Skin epidermis (tissue), 12 donors: ENCODE measurements around the gene NRDC.
"Not testable (repeated sequence)": the region's sequence is repeated elsewhere in the genome, so short reads cannot be mapped to it uniquely, and the experiment has no call there.

Experiments
- H3K27ac ChIP-seq, 21 experiments: fragments of 200-600 bp; sonication (generic) in 11 of 21; one replicate each; pipeline ENCODE4 v1.5.0; 2020; ENCODE audit warnings: mild to moderate bottlenecking in 3 of 21, inconsistent platforms in 2 of 21, moderate library complexity in 2 of 21
- H3K4me3 ChIP-seq, 7 experiments: fragments of 200-600 bp; sonication (generic) in 2 of 7; one replicate each; pipeline ENCODE4 v1.5.0; 2020; ENCODE audit warnings: inconsistent platforms in 2 of 7, mild to moderate bottlenecking in 2 of 7, moderate library complexity in 1 of 7

Gene NRDC

DNA sequence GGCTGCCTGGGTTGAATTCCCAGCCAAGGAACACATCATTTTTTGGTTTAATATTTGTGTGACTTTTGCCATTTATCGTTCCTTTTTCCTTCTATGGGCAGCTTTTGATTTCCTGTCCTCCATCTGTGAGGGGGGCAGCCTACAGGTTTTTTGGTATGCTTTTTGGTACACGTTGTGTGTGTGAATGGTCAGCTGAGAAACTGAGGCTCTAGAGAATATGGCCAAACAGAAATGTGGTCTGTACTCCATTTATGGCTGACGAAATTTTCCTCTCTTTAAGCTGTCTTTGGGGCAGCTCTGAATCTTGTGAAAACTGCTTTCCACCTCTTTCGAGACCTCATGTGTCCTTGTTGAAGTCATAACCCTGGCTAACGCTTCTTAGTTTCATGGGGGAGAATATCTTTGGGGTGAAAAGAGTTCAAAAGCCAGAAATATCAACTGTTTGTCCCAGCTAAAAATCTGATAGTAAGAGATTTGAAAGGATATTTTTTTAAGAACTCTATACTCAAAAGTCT lies 26.6 kb downstream of the NRDC start:
- H3K27ac ChIP-seq: no peak overlapping the region
- no peak overlapping the region for H3K4me3 ChIP-seq

DNA sequence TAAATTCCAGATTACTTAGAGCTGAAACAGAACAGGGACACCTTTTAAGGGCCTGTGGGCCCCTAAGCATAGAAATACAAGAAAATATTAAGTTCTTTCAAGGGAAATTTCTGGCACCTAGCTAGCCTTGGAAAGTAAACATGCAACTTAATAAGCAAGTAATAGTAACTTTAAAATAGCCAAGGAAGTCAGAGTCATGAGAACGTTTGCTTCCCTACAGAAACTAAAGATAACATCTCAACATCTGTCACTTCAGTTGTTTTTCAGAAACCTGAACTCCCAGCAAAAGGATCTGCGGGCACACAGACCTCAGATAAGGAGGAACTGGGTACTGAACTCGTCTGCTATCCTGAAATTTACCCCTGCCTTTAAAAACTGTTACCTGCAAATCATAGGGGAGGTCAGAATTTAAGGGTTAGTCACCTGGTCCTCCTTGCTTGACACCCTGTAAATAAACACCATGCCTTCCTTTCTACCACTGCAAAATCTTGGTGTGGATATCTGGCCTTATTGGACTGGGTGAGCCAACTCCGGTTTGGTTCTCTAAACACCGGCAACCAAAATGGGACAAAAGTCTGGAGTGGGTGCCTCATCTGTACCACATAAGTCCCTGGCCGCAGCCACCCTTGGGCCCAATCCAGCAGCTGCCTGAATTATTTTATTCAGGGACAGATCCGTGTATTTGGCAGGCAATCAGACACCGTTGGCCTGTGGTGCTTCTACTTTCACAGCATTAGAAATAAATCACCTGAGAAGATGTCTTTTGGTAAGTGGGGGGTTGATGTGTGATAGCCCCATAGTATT lies 27.9 kb downstream of the NRDC start:
- Histone ChIP-seq H3K4me3 (no peak overlapping the region), H3K27ac (no peak overlapping the region)

DNA sequence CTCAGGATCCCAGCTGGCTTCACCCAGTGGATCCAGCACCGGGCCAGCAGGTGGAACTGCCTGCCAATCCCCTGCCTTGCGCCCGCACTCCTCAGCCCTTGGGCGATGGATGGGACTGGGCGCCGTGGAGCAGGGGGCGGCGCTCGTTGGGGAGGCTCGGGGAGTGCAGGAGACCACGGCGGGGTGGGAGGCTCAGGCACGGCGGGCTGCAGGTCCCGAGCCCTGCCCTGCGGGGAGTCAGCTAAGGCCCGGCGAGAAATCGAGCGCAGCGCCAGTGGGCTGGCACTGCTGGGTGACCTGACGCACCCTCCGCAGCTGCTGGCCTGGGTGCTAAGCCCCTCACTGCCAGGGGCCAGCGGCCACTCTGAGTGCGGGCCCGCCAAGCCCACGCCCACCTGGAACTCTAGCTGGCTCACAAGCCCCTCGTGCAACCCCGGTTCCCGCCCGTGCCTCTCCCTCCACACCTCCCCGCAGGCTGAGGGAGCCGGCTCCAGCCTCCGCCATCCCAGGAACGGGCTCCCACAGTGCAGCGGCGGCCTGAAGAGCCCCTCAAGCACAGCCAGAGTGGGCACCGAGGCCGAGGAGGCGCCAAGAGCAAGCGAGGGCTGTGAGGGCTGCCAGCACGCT lies 31.1 kb downstream of the NRDC start:
- H3K27ac ChIP-seq: no peak overlapping the region
- H3K4me3 ChIP-seq: no peak overlapping the region

DNA sequence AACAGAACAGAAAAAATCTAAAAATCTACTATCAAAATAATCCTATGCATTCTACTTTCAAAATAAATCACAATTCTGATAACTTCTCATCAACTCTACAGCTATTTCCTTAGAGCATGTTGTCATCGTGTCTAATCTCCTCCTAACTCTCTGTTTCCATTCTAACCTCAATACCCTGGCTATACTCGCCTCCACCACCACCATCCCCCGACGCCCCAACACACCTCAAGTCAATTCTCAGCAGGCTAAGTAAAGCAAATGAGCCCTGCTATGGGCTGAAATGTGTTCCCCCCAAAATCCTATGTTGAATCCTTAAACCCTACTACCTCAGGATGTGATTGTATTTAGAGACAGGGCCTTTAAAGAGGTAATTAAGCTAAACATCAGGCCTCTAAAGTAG lies 34.6 kb downstream of the NRDC start:
- H3K27ac ChIP-seq: no peak overlapping the region
- no peak overlapping the region for H3K4me3 ChIP-seq

DNA sequence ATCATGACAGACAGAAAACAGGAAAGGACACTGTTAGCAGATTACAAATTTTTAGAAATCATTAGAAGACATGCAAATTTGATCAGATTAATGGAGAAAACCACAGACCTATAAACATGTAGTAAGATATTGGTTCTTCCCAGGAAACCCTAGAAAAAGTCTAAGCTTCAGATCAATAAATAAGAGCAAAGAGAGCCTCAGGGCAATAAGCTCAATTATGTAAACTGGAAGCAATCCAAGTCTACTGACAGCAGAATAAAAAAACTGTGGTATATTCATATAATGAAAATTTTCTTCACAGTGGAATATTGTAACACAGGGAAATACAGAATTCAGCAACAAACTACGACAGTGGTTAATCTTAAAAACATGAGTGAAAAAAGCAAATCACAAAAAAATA lies 36.3 kb downstream of the NRDC start:
- no peak overlapping the region for H3K4me3 ChIP-seq
- H3K27ac ChIP-seq: no peak overlapping the region

DNA sequence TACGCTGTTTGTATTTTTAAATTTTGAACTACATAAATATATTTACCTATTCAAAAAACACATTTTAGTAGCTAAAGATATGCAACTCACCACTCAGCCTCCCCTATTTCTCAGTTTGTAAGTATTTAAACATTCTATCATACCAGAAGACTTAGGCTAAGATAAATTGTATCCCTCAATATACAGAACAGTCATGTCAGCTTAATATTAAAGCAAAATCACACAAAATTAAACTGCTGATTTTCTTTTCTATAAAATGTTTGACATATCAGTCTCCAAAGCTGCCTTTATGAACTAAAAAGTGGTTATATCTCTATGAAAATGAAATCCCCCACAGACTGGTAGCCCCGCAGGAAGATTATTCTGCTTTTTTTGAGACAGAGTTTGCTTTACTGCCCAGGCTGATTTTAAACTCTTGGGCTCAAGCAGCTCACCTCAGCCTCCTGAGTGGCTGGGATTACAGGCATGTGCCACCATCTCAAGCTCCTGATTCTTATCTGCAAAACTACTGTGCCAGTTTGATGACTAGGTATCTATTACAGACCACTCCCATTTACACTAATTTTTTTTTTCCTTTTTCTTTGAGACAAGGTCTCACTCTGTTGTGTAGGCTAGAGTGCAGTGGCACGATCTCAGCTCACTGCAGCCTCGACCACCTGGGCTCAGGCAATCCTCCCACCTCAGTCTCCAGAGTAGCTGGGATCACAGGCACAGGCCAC lies 37.6 kb downstream of the NRDC start:
- H3K27ac ChIP-seq: no peak overlapping the region
- no peak overlapping the region for H3K4me3 ChIP-seq

DNA sequence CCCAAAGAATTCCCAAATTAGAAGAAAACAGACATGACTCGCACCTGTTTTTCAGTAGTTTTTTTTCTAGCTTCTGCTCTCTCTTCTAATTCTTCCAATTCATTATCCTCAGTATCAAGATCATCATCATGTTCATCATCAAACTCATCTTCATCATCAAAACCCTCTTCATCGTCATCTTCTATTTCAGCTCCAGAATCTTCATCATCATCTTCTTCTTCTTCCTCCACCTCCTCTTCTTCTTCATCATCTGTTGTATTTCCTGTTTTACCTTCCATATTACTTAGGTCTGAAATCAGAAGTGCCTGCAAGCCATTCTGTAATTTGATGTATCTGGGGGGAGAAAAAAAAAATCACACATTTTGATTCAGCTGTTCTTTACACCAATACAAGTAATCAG lies 38.3 kb downstream of the NRDC start:
- H3K27ac ChIP-seq: no peak overlapping the region
- H3K4me3 ChIP-seq: no peak overlapping the region

DNA sequence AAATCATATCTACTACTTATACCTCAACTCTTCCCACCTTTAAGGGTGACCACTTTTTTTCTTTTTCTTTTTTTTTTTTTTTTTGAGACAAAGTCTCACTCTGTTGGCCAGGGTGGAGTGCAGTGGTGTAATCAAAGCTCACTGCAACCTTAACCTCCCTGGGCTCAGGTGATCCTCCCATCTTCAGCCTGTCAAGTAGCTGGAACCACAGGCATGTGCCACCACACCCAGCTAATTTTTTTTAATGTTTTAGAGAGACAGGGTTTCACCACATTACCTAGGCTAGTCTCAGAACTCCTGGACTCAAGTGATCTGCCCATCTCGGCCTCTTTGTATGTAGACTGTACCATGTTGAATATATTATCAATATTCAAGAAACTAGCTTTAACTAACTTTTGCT lies 39.4 kb downstream of the NRDC start:
- Histone ChIP-seq H3K4me3 (no peak overlapping the region), H3K27ac (no peak overlapping the region)

DNA sequence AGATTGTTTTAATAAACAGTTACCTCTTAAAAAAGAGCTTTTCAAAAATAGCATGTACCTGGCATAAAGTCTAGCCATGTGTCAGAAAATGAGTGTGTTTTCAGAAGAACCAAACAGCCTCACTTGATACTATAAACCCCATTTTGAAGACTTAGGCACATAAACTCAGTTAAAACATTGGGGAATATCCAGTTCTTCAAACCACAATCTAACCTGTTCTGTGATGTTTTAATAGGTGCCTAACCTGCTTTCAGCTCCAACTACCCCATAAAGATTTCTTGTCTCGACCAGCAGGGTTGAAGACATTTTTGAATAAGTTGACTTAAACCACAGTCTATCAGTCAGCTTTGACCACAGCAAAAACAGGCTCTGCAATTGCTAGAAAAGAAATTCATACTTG lies 41.3 kb downstream of the NRDC start:
- Histone ChIP-seq H3K27ac (no peak overlapping the region), H3K4me3 (no peak overlapping the region)

DNA sequence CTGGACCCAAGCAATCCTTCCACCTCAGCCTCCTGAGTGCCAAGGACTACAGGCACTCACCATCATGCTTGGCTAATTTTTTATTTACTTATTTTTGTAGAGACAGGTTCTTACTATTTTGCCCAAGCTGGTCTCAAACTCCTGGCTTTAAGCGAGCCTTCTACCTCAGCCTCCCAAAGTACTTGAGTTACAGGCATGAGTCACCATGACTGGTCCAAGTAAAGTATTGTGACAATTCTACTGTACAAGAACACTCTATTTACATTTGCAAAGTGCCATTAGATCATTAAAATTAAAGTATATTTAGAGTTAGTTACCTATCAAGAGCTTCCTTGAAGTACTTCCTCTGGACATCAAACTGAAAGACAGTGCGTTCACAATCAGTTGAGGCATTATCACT lies 44.8 kb downstream of the NRDC start:
- Histone ChIP-seq H3K4me3 (no peak overlapping the region), H3K27ac (no peak overlapping the region)

DNA sequence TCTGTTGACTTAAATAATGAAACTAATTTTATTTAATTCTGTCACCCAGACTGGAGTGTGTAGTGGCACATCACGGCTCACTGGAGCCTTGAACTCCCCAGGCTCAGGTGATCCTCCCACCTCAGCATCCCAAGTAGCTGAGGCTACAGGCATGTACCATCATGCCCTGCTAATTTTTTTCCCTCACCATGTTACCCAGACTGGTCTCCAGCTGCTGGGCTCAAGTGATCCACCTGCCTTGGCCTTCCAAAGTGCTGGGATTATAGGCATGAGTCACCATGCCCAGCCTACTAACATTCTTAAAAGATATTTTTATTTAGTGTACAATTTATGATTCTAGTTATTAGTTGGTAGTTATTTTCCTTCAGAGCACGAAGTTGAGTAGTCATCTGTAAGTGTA lies 49.5 kb downstream of the NRDC start:
- no peak overlapping the region for H3K4me3 ChIP-seq
- no peak overlapping the region for H3K27ac ChIP-seq

DNA sequence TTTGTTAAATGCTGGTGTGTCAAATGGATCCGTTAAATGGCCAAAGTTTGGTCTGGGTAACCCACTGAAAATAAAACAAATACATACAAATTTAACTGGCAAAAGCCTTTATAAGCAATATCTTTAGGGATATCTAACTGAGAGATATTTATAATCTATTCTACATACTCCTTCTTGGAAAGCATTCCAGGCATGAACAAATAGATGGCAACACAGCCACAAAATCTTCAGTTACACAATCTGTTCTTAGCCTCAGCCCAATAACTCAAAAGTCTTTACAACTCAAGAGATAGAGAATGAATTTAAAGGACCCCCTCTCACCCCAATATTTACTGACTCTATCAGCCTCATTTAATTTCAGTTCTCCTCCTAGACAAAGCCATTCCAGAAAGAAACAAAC lies 58.7 kb downstream of the NRDC start:
- H3K27ac ChIP-seq: no peak overlapping the region
- no peak overlapping the region for H3K4me3 ChIP-seq

DNA sequence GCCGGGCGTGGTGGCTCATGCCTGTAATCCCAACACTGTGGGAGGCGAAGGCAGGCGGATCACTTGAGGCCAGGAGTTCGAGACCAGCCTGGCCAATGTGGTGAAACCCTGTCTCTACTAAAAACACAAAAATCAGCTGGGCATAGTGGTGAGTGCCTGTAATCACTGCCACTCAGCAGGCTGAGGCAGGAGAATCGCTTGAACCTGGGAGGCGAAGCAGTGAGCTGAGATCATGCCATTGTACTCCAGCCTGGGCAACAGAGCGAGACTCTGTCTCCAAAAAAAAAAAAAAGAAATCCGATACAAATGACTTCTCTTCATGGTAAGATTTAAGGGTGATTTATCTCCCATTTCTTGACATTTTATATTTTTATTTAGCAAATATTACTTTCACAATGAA lies 59.5 kb downstream of the NRDC start:
- H3K4me3 ChIP-seq, H3K27ac ChIP-seq: not testable (repeated sequence)

DNA sequence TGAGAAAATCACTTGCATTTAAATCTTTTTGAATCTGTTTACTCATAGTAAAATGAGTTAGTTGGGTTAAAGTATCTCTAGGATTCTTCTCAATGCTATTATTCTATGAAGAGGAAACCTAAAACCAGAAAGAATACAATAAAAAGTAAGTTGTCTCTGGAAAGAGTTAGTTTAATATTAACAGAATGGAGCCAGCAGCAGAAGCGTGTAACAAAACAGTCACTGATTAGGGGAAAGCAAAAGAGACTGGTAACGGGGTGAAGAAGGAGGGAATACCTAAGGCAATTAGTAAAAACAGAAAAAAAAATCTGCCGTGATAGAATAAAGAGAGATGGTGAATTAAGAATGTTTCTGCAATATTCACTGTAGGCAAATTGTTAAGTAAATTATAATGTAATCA lies 60.0 kb downstream of the NRDC start:
- H3K27ac ChIP-seq: no peak overlapping the region
- no peak overlapping the region for H3K4me3 ChIP-seq

DNA sequence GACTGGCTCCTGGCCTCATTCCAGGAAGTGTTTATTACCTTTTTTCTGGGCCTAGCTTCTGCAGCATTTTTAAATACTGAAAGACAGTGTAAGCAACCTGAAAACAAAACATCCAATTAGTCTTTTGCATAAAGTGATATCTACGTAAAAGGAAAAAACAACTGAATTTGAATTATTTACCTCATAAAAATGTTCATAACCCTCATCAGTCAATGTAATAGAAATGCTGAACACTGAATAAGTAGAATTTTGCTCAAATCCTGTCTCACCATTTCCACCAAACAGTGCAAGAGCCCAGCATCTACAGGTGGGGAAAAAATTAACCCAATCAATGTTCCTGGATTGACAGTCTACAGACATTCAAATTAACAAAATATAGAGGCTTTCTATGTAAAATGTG lies 64.0 kb downstream of the NRDC start:
- H3K27ac ChIP-seq: no peak overlapping the region

DNA sequence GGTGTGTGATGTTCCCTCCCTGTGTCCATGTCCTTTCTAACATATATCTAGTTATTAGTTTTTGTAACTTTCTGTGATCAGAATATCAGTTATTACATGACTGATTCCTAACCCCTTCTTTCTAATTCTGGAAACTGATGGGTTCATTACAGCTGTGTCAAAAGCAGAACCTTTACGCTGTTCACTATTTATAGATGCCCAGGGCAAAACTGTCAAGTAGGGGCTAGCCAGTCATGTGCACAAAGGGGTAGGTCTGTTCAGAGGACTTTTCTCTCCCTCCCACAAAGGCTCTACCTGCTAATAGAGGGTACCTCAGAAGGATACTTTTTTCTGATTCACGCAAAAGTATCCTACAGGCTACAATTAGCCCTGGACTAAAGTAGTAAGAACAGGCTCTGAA lies 79.2 kb downstream of the NRDC start:
- H3K4me3 ChIP-seq: no peak overlapping the region
- H3K27ac ChIP-seq: no peak overlapping the region

More for the DNA sequence above, 64.0 kb downstream of the NRDC start:
- no peak overlapping the region for H3K4me3 ChIP-seq

DNA sequence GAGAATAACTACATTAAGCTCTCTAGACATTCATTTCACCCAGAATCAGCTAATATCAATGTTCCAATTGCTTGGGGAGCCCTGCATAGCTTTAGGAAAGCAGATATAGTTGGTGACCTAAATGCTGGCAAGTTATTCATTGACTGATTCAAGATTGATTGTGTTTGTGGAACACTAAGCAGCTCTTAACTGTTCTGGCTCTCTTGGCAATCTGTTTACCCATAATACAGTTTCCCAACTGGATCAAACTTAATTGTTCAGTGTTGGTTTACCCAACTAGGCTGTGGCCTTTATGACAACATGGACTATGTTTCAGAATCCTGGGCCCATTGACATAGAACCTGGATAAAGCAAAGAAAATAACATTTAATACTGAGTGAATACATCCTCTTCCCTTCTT lies 83.7 kb downstream of the NRDC start:
- H3K4me3 ChIP-seq: no peak overlapping the region
- H3K27ac ChIP-seq: no peak overlapping the region

DNA sequence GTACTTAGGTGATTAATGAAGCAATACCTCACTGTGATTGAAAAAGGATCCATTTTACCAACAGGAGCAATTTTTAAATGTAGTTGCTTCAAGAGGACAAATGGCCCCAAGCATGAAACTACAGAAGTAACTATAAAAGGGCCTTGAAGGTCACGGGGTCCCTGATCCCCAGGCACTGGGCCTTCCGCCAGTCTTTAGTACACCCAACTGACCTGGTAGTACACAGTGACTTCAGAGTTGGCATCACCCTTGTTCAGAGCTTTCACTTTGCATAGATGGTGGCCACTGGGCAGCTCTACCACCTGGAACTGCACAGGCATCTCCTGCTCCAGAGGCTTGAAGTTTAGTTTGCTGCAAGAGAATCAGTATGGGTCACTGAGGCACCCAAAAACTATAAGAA lies 84.3 kb downstream of the NRDC start:
- no peak overlapping the region for H3K4me3 ChIP-seq
- no peak overlapping the region for H3K27ac ChIP-seq

DNA sequence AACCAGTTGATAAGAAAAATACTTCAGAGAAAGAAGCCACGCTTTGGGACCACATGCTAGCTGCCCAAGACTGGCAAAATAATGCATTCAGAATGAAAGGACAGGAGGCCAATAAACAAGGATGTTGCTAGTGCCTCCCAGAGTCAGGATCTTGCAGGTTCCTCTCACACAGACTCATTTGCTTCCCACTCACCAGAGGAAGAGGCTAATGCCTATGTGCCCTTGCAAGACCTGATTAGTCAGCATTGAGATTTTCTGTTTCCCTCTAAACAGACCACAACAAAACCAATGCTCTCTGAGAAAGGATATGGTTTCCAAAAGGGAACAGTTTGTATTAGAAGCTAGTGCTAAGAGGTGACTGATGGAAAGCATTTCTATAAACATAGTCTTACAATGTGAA lies 85.7 kb downstream of the NRDC start:
- H3K4me3 ChIP-seq: no peak overlapping the region

DNA sequence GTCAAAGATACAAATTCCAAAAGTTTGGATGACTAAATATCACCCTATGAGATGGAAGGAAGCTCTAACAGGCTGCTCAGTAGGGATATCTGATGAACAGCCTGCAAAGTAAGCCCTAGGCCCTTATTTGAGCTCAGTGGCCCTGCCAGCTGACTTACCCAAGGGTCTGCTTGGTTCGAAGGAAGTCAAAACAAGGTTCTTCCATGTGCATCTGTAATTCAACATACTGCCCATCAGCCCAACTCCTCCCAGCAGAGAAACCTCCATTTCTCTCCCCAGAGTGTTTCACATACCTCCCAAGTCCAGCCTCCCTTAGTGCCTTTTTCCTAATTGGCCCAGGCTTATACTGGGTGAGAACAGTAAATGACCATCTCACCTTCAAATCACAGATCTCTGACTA lies 86.6 kb downstream of the NRDC start:
- Histone ChIP-seq H3K27ac (no peak overlapping the region), H3K4me3 (no peak overlapping the region)

More for the DNA sequence above, 85.7 kb downstream of the NRDC start:
- H3K27ac ChIP-seq: no peak overlapping the region

DNA sequence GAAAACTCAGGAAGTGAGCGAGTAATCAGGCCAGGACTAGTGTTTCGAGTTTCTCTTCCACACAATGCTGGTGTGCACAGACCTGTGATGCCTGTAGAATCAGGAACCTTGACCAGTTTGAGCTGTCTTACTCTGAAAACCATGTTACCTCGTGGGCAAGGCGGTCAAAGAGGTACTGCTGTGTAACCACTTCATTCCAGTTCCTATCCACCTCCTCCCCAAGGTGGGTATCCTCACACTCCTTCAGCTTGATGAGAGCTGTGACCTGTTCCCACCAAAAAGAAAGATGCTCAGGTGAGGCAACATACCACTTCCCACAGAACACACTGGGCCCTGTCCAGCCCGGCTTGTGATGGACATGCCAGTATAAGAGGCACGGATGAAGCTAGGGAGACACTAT lies 88.1 kb downstream of the NRDC start:
- H3K27ac ChIP-seq: no peak overlapping the region
- H3K4me3 ChIP-seq: no peak overlapping the region
